ENCODE data around the gene SLC10A6.

GRCh38 chr4:86857341-86858052 lies 8.3 kb upstream of the SLC10A6 start:
- TF ChIP-seq, protein P1, sequence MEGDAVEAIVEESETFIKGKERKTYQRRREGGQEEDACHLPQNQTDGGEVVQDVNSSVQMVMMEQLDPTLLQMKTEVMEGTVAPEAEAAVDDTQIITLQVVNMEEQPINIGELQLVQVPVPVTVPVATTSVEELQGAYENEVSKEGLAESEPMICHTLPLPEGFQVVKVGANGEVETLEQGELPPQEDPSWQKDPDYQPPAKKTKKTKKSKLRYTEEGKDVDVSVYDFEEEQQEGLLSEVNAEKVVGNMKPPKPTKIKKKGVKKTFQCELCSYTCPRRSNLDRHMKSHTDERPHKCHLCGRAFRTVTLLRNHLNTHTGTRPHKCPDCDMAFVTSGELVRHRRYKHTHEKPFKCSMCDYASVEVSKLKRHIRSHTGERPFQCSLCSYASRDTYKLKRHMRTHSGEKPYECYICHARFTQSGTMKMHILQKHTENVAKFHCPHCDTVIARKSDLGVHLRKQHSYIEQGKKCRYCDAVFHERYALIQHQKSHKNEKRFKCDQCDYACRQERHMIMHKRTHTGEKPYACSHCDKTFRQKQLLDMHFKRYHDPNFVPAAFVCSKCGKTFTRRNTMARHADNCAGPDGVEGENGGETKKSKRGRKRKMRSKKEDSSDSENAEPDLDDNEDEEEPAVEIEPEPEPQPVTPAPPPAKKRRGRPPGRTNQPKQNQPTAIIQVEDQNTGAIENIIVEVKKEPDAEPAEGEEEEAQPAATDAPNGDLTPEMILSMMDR (IDR thresholded peaks at IDR 0.05; ENCODE audit: low read depth, low read length): no peak
- TF ChIP-seq POLR2A (IDR thresholded peaks at IDR 0.05; ENCODE audit: extremely low read depth, insufficient read length): no peak
- TF ChIP-seq, protein P2, sequence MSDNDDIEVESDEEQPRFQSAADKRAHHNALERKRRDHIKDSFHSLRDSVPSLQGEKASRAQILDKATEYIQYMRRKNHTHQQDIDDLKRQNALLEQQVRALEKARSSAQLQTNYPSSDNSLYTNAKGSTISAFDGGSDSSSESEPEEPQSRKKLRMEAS (IDR thresholded peaks at IDR 0.05; ENCODE audit: low read depth, low read length): no peak
